Measurements from ENCODE around the gene ATXN10. TPM values are rescaled to one million over a fixed set of nuclear protein-coding genes. Genes with fewer than 3 reads are reported as not detected.
"Not testable (repeated sequence)": the region's sequence is repeated elsewhere in the genome, so short reads cannot be mapped to it uniquely, and the experiment has no call there.

The ATXN10 gene
- total RNA-seq, 1 donor from 2014 or later: 84.2 TPM

DNA sequence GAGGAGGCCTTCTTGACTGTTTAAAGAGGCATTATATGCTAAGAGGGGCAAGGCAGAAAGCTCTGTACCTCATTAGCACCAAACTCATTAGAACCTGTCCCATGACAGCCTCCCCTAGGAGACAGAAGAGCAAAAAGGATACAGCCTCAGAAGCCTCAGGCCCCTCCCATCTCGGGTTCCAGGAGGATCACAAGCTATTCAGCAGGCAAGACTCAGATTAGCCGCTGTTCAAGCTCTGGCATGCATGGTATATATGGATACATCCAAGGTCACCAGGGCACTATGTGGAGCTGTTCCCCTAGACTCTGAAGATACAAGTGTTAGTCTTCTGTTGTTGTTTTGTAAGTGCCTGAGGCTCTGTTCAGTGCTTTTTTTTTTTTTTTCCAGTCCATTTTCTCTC, 32.1 kb downstream of the ATXN10 start:
- intact Hi-C loops (cut with micrococcal nuclease): no loop called here

DNA sequence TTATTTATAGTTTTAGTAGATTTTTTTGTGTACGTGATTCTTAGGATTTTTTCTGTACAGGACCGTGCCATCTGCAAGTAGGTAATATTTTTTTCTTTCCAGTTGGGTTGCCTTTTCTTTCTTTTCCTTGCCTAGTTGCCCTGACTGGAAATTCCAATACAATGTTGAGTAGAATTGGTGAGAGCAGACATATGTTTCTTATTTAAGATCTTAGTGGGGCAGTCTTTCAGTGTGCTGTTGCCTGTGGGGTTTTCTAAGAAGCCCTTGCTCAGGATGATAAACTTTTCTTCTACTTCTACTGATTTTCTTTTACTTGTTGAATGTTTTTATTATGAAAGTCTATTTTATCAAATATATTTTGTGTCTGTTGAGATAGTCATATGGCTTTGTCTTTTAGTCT, 33.0 kb downstream of the ATXN10 start:
- intact Hi-C loops (cut with micrococcal nuclease): no loop called here

DNA sequence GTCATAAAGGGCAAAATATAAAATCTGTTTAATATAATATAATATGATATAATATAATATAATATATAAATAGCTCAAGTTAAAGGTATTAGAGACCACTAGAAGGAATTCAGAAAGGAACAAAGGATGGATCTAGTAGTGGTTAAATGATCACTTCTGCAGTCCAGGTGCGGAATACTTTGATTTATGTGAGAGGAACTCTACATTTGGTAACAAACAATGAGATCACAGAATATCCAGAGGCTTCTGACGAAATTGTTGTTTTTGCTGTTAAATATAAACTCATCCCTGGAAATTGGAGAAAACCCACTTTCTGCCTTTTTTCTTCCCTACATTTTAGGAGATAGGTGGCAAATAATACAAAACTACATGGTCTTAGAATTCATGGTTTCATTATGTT, 36.0 kb downstream of the ATXN10 start:
- intact Hi-C loops (cut with micrococcal nuclease): no loop called here

DNA sequence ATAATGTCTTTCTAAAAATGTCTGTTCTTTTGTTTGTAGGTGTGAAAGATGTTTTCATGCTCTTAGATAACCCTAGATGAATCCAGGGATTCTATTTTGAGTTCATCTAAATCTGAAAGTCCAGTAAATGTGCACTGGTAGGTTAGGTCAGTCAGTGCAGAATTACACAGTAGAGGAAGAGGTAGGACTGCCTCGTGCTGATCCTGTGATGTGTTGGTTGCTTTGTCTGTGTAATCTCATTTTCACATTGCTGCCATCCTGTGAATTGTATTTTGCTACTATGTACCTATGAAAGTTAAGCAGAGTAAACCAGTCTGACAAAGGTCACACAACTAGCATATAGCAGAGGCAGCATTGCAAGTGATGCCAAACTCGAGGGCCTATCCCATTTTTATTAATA, 36.5 kb downstream of the ATXN10 start:
- intact Hi-C loops (cut with micrococcal nuclease): no loop called here

GRCh38 chr22:45709060-45709739, 37.6 kb downstream of the ATXN10 start:
- intact Hi-C loops (cut with micrococcal nuclease): no loop called here

- intact Hi-C loops (cut with micrococcal nuclease): no loop called here
Measured at GRCh38 chr22:45709866-45710265, 38.2 kb downstream of the ATXN10 start.

DNA sequence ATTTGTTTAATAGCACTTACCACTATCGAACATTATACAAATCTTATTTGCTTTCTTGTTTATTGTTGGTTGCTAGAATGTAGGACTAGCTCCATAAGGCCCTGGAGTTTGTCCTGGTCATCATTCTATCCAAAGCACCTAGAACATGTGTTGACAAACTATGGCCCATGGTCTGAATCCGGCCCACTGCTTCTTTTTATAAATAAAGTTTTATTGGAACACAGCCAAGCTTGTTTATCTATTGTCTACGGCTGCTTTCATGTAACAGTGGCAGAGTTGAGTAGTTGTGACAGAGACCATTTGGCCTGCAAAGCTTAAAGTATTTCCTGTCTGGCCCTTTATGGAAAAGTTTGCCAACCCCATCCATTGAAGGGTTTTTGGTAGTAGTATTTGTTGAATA, 38.8 kb downstream of the ATXN10 start:
- intact Hi-C loops (cut with micrococcal nuclease): no loop called here

DNA sequence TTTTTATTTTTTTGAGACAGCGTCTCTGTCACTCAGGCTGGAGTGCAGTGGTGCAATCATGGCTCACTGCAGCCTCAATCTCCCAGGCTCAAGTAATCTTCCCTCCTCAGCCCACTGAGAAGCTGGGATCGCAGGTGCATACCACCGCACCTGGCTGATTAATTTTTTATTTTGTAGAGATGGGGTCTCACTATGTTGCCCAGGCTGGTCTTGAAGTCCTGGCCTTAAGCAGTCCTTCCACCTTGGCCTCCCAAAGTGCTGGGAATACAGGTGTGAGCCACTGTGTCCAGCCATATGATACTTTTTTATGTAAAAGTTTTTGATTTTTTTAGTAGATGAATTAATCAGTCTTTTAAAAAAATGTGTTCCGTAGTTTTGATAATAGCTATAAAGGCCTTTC, 42.8 kb downstream of the ATXN10 start:
- intact Hi-C loops (cut with micrococcal nuclease): not testable (repeated sequence)

- intact Hi-C loops (cut with micrococcal nuclease): no loop called here
Measured at GRCh38 chr22:45717789-45718188, 46.2 kb downstream of the ATXN10 start.

GRCh38 chr22:45718391-45718790, 46.8 kb downstream of the ATXN10 start:
- intact Hi-C loops (cut with micrococcal nuclease): no loop called here

DNA sequence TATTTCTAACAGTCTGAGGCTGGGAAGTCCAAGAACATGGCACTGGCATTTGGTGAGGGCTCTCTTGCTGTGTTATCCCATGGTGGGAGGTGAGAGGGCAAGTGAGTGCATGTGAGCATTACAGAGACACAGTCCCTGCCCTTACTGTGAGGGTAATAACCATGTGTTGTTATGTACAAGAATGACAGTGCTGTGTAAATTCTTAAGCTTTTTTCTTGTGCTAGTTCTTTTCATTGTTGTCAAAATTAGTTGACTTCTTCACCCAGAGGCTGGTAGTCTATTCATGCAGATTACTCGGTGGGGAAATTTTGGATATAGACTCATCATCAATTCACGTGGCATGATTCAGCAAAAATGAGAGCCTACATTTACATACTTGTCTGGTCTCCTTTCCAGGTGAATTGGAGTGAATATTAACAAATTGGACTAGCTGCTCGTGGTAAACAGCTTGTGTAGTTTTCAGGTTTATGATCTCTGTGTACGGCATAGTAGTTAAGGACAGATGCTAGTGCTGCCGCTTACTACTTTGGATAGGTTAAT, 49.3 kb downstream of the ATXN10 start:
- intact Hi-C loops (cut with micrococcal nuclease): no loop called here

- intact Hi-C loops (cut with micrococcal nuclease): no loop called here
Measured at GRCh38 chr22:45722006-45722405, 50.4 kb downstream of the ATXN10 start.

DNA sequence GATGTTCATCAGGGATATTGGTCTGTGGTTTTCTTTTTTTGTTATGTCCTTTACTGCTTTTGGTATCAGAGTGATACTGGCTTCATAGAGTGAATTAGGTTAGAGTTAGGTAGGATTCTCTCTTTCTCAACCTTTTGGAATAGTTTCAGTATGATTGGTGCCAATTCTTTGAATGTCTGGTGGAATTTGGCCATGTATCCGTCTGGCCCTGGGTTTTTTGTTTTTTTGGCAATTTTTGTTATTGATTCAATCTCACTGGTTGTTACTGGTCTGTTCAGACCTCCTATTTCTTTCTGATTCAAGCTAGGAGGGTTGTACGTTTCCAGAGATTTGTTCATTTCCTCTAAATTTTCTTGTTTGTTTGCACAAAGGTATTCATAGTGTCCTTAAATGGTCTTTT, 54.4 kb downstream of the ATXN10 start:
- intact Hi-C loops (cut with micrococcal nuclease): no loop called here

DNA sequence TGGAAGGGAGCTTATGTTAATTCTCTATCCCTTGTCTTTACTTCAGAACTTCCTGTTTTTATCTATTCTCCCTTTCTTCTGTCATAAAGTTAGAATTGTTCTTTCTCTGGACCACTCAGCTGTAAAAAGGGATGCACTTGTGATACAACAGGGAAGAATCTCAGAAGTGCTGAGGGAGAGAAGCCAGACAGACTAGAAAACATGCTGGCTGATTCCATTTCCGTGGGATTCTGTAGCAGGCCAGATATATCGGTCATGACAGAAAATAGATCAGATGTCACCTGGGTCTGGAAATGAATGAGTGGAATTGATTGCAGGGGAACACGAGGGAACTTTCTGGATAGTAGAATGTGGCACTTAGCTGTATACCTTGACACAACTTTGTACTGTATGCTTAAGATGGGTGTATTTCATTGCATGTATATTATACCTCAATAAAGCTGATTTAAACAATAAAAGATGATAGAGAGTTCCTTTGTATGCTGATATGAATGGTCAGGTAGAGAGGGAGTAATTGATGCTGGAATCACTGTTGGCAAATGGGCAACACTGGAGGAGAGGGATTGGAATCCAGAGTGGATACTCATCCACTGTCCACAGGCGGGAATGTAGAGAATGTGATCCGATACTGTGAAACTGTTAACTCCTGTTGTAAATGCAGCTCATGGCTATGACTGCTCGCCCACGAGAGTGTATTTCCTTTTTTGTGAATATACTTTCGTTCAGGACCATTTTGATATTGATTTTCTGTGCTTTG, 59.6 kb downstream of the ATXN10 start:
- intact Hi-C loops (cut with micrococcal nuclease): no loop called here

GRCh38 chr22:45731798-45732495, 60.3 kb downstream of the ATXN10 start:
- intact Hi-C loops (cut with micrococcal nuclease): no loop called here

DNA sequence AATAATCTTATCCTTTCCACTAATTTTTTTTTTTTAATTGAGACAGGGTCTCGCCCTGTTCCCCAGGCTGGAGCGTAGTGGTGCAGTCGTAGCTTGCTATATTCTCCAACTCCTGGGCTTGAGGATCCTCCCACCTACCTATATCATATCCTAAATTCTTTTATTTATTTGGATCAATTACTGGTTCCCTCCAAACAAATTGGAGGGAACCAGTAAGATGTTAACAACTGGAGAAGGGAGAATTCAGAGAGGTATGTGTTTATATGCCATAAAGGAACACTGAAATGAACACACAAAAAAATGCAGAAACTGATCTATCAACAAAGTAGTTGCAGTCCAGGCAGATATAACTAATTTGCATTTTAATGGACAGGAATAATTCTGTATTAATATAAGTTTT, 63.6 kb downstream of the ATXN10 start:
- intact Hi-C loops (cut with micrococcal nuclease): no loop called here

DNA sequence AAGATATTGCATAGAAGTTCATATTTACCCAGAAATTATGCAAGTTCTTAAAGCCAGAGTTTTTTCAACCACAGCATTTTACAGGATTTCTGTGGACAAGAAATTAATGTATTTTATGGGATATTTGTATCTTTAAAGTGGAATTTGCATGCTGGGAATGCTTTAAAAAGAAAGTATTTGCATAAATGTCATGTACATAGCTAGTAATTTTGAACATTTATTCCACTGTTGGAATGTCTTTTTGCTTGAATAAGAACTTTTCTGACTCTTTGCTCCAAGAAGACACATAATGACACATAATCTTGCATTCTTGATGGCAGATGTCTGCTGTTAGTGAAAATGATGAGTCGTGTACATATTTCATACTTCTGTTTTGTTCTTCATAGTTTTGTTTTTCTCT, 66.6 kb downstream of the ATXN10 start:
- intact Hi-C loops (cut with micrococcal nuclease): no loop called here

- intact Hi-C loops (cut with micrococcal nuclease): no loop called here
Measured at GRCh38 chr22:45740236-45740635, 68.6 kb downstream of the ATXN10 start.

DNA sequence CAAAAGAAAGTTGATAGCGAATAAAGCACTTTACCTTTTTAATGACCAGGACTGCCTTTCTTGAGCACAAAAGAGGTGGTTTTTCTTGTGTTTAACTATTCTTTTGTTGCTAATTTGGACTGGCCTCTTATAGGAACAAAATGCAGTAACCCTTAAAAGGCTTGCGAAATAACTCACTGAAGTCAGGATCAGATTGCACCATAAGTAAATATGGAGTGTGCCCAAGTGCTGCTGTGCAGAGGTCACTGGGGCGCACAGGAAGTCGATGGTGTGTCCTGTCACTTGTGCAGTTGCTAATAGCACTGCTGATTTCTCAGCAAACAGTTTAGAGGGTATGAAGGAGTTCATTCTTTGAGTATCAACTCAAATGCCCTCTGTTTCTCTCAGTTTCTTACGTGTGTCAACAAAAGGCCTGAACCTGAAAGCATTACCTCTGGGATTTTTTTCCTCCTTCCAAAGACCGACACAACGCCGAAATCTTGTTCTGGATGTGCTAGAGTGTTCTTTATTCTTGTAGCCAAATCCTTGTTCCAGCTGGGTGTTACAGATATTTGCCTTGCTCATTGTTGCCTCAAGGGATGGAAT, 71.3 kb downstream of the ATXN10 start:
- intact Hi-C loops (cut with micrococcal nuclease): no loop called here

DNA sequence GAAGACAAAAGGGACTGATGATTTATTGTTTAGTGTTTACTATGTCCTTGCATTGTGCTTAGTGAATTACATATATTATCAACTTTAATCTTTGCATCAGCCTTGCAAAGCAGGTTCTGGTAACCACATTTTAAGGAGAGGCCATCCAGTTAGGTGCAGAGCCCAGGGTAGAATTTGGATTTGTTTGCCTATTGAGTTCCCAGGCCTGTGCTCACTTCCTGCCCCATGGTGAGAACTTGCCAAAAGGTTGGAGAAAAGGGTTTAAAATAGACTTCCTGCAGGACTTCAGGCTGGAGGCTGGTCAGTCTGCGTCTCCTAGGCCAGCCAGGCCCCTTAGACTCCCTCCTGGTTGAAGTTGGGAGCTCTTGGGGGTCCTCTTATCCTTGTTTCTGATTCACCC, 72.1 kb downstream of the ATXN10 start:
- intact Hi-C loops (cut with micrococcal nuclease): no loop called here

GRCh38 chr22:45744442-45744841, 72.8 kb downstream of the ATXN10 start:
- intact Hi-C loops (cut with micrococcal nuclease): no loop called here

DNA sequence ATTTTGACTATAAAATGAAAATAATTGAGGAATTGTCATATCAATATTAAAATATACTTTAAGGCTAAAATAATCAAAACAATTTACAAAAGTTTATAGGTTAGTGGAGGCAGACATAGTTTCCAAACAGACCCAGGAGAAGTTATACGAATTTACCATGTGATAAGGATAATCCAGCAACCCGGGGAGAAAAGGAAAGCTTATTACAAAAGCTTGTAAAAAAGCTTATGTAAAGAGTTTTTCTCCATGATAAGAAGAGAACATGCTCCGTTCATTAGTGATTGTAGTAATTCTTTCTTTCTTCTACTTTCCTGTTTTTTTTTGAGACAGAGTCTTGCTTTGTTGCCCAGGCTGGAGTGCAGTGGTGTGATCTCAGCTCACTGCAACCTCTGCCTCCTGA, 79.0 kb downstream of the ATXN10 start:
- intact Hi-C loops (cut with micrococcal nuclease): no loop called here

Data from T-helper 1 cell treated with Interleukin-12 subunit alpha and Interleukin-12 subunit beta and Interleukin-4 antibody, amounts not matched to agents 30 ng/mL and 1 ng/mL, for 36 hours (primary cell).